HG03108 (cell line): Measurements from ENCODE around the gene LYPD4.

Source experiments
- ATAC-seq: cut with Tn5 transposase; IDR thresholded peaks from one replicate; pipeline ENCODE4 v1.9.1; 2021; ENCODE audit warnings: moderate library complexity; ENCODE audit not compliant: unreplicated experiment

Gene LYPD4

GRCh38 chr19:41853344-41853743, 8.9 kb upstream of the LYPD4 start:
- ATAC-seq = no peak

GRCh38 chr19:41851456-41851855, 7.0 kb upstream of the LYPD4 start:
- no peak for ATAC-seq

GRCh38 chr19:41850381-41850780, 5.9 kb upstream of the LYPD4 start:
- no peak for ATAC-seq

GRCh38 chr19:41849067-41849466, 4.6 kb upstream of the LYPD4 start:
- ATAC-seq = no peak

GRCh38 chr19:41848666-41849065, 4.2 kb upstream of the LYPD4 start:
- no peak for ATAC-seq

GRCh38 chr19:41847351-41848105, 3.0 kb upstream of the LYPD4 start:
- no peak for ATAC-seq

GRCh38 chr19:41845051-41845590, 638 bp upstream of the LYPD4 start:
- no peak for ATAC-seq

- no peak for ATAC-seq
Measured at GRCh38 chr19:41845001-41845050, 343 bp upstream of the LYPD4 start, which contains the start of gene DMRTC2. Gene DMRTC2, plus strand, starts transcription at chr19:41845042. Its CDS starts 2,387 bp downstream, at chr19:41847429.

- ATAC-seq = no peak
Measured at GRCh38 chr19:41843371-41843770, 1.1 kb downstream of the LYPD4 start.

- no peak for ATAC-seq
Measured at GRCh38 chr19:41839211-41839610, 5.3 kb downstream of the LYPD4 start.

- ATAC-seq = no peak
Measured at GRCh38 chr19:41837981-41838708, 6.3 kb downstream of the LYPD4 start.

GRCh38 chr19:41821003-41821735, 23.3 kb downstream of the LYPD4 start:
- ATAC-seq = no peak

- ATAC-seq = no peak
Measured at GRCh38 chr19:41816761-41817160, 27.7 kb downstream of the LYPD4 start.

- ATAC-seq = no peak
Measured at GRCh38 chr19:41815301-41815700, 29.2 kb downstream of the LYPD4 start.

GRCh38 chr19:41813911-41814310, 30.6 kb downstream of the LYPD4 start:
- no peak for ATAC-seq

GRCh38 chr19:41811981-41812380, 32.5 kb downstream of the LYPD4 start:
- no peak for ATAC-seq

- ATAC-seq = no peak
Measured at GRCh38 chr19:41811036-41811435, 33.4 kb downstream of the LYPD4 start.

- no peak for ATAC-seq
Measured at GRCh38 chr19:41810301-41810700, 34.2 kb downstream of the LYPD4 start.

GRCh38 chr19:41808663-41809566, 35.6 kb downstream of the LYPD4 start:
- no peak for ATAC-seq

GRCh38 chr19:41807176-41807575, 37.3 kb downstream of the LYPD4 start:
- no peak for ATAC-seq

GRCh38 chr19:41804336-41804735, 40.1 kb downstream of the LYPD4 start:
- no peak for ATAC-seq
